ENCODE results near the gene BCAS4.

DNA sequence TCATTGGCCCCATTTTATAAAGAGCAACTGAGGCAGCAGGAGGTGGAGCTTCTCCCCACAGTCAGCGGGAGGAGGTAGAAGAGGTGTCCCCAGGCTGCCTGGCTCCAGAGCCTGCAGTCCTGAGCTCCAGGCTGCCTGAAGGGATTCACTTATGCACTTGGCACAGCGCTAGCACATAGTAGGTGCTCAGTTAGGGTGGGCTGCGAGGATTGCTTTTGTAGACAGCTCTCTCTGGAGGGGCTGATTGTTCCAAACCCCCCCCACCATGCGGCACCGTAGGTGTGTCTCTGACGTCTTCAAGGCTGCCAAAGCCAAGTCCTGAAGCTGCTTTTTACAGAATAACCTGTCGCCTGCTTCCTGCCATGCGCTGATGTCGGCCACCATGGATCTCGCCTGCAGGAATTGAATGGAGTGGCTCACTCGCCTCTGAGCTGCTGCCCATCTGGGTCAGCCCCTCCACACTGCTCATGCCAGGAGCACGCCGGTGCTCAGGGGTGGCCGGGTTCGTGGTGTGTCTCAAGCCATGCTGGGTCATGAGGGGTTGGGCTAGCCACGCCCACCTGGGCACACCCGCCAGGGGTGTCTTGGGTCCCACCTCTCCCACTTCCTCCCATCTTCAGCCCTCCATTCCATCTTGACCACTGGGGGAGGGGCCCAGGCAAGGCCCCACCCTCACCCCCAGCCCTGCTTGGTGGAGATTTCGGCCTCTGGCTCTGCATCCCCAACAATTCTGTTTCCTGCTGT is 59.8 kb downstream of the BCAS4 start:
- TF ChIP-seq POLR2A (IDR thresholded peaks at IDR 0.05) = no peak
- TF ChIP-seq, protein P1, sequence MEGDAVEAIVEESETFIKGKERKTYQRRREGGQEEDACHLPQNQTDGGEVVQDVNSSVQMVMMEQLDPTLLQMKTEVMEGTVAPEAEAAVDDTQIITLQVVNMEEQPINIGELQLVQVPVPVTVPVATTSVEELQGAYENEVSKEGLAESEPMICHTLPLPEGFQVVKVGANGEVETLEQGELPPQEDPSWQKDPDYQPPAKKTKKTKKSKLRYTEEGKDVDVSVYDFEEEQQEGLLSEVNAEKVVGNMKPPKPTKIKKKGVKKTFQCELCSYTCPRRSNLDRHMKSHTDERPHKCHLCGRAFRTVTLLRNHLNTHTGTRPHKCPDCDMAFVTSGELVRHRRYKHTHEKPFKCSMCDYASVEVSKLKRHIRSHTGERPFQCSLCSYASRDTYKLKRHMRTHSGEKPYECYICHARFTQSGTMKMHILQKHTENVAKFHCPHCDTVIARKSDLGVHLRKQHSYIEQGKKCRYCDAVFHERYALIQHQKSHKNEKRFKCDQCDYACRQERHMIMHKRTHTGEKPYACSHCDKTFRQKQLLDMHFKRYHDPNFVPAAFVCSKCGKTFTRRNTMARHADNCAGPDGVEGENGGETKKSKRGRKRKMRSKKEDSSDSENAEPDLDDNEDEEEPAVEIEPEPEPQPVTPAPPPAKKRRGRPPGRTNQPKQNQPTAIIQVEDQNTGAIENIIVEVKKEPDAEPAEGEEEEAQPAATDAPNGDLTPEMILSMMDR (IDR thresholded peaks at IDR 0.05) = no peak

Measured in tibial nerve (tissue), 3 donors.